ENCODE data around the gene CAMK1D.

- TF ChIP-seq POLR2AphosphoS5 (IDR thresholded peaks at IDR 0.05) (no peak), CTCF (IDR thresholded peaks at IDR 0.05) (no peak), POLR2A (IDR thresholded peaks at IDR 0.05) (no peak)
Observed at GRCh38 chr10:12769323-12770044, 420.1 kb downstream of the CAMK1D start.
